GM19023 (cell line): Measurements from ENCODE around the gene MAPK11.

Experiments used
- ATAC-seq: cut with Tn5 transposase; IDR thresholded peaks from one replicate; pipeline ENCODE4 v1.9.1; 2021; ENCODE audit warnings: mild to moderate bottlenecking, moderate library complexity; ENCODE audit not compliant: unreplicated experiment

MAPK11 gene

DNA sequence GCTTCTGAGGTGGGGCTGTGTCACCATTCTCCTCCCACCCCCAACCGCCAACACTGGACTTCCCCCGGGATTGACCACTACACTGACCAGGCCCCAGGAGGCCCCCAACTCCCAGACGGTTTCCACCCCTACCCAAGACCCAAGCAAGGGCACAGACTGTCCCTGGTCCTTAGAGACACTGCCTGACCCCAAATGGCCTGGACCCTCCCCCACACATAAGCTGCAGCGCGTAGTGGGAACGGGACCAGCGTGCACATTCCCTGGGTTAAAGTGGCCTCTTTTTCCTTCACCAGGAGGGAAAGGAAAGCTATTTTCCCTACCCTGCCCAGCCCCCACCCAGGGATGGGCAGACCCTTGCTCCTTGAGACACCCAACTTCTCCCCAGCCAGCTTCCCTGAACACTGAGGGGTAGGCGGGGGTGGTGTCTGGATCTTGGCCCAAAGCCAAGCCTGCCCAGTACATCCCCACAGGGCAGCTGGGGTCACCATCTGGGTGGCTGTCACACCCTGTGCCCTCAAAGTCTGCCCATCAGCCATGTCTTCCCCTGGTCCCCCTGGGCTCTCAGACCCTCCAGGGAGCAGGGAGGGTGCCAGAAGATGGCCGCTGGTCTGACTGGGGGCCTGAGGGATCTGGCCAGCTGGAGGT, 7.1 kb downstream of the MAPK11 start:
- no peak for ATAC-seq

GRCh38 chr22:50262460-50262911, 7.7 kb downstream of the MAPK11 start:
- ATAC-seq = no peak

GRCh38 chr22:50261615-50262459, 8.3 kb downstream of the MAPK11 start, which contains the start of gene MAPK12:
MAPK12 (minus strand) TSS chr22:50261683; CDS start chr22:50261509, 174 bp downstream.
- ATAC-seq = no peak

DNA sequence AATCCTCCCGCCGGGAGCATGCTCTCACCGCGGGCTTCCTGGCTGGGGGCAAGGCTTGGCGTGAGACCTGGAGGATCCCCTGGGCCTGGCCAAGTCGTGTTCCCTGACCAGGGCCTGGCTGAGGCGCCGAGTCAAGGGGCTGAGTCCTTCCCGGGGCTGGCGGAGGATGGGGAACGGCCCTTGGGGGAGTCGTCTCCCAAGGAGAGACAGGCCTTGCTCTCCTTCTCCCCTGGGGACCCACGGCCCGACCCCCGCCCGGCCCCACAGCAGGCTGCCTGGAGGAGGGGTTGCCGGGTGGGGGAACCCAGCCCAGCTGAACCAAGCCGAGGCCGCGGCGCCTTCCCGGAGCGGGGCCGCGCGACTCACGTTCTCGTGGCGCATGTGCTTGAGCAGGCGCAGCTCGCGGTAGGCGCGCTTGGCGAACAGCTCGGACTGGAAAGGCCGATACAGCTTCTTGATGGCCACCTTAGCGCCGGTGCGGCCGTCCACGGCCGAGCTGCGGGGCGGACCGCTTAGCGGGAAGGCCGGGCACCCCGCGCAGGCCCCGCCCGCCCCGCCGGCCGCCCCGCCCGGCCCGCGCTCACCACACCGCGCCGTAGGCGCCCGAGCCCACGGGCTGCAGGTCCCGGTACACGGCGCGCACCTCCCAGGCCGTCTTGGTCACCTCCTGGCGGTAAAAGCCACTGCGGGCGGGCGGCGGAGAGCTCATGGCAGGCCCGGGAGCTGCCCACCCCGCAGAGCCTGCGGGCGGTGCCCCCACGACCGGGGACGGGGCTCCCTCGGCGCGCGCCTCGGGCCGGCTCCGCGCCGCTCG, 9.2 kb downstream of the MAPK11 start:
- ATAC-seq = no peak

DNA sequence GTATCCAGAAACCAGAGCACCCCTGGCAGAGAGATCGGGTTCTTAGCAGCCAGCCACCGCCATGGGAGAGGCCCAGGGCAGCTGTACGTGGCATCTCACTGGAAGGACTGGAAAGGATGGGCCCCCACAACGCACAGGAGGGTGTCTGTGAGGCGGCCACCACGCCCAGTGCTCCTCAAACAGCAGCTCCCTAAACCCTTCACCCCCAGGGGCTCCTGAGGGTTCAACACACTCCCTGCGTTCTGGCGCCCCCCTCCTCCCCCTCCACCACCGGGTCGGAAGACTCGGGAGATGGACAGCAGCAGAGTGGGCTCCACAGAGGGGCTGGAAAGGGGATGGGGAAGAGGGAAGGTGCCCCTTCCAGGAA, 9.8 kb downstream of the MAPK11 start:
- ATAC-seq = no peak

GRCh38 chr22:50259302-50259701, 10.9 kb downstream of the MAPK11 start:
- ATAC-seq = no peak

GRCh38 chr22:50258361-50259292, 11.6 kb downstream of the MAPK11 start:
- no peak for ATAC-seq

DNA sequence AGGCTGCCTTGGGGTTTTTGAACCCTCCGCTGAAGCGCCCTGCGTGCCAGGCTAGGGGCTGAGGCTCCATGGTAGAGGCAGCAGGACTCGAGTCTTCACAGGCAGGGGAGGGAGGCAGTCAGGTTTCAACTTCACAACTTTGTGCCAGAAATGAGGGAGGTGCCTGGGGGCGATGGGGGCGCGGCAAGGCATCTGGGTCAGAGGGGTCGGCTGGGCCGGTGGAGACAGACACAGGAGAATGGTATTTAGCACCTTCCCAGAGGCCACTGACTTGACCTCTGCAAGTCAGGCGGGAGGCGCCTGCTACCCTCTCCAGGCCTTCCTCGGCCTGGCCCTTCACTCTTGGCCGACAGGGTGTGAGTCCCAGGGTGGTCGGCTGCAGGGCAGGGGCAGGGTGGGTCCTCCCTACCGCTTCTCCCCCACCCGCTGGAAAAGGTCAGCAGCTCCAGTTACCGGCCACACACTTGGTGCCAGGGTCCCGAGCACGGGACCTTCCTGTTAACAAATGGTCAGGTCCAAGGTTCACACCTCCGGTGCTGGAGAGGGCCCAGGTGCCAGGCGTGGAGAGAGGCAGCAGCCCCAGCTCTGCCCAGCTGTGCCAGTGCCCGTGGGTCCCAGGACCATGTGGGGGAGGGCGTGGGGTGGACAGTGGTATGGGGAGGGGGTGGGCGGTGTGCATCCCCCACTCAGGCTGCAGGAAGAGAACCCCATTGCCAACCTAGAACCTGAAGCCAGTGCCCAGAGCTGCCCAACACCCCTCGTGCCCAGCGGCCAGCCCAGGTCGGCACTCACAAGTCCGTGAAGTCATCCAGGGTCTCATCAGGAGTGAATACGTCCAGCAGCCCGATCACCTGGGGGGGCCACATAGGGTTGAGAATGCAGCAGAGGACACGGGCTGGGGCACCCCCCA, 12.5 kb downstream of the MAPK11 start:
- no peak for ATAC-seq

GRCh38 chr22:50257041-50257440, 13.1 kb downstream of the MAPK11 start:
- no peak for ATAC-seq

GRCh38 chr22:50256258-50256862, 13.8 kb downstream of the MAPK11 start:
- ATAC-seq = no peak

- ATAC-seq = no peak
These were observed 14.6 kb downstream of the MAPK11 start for GRCh38 chr22:50255607-50256006.

- ATAC-seq = no peak
These were observed 15.1 kb downstream of the MAPK11 start for GRCh38 chr22:50255099-50255498.

DNA sequence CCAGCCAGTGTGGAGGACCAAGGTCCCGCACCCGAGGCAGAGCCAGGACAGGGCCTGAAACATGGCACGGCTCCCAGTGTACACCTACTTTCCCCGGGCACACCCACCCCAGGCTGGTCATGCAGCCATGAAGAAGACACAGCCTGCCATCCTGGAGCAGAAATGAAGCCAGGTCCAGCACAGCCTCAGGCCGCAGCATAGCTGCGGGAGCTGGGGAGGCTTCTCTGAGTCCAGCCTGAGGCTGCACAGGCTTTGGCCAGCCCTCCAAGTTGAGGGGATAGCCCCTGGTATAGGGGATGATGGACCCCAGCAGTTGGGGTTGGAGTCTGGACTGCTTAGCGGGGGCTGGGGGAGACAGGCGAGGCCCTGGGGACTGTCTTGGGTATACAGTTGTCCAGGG, 16.2 kb downstream of the MAPK11 start:
- ATAC-seq = no peak

DNA sequence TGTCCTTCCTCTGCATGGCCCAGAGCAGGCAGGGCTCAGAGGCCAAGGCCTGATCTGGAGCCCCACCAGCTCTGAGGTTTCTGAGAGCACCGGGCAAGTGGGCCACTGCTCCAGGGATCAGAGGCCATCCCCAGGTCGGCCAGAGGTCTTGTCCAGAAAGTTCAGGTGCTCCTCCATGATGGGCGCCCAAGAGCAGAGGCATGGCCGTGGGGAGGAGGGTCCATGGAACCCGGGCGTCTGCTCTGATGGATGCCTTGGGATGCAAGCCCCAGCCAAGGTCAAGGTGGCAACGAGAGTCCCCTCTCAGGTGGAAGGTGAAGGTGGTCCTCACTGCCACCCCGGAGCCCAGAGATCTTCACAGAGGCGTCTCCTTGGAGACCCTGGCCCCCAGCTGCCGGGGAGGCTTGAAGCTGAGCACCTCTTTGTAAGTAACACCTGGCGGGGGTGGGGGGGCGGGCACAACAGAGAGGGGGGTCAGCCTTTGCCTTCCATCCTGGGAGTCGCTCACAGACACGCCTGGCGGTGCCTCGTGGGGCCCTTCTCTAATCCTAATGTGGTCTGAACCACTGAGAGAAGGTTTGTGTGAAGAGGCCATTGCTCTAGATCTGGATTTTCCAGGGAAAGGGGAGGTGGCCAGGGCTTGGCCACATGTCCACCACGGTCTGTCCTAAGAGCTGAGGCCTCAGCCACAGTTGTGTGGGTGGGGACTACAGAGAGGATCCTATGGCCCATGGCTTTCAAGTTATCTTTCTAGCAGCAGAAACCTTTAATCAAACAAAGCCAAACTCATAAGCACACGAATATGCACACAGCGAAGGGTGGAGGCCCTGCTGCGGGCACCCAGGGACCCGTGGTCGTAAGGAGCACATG, 16.9 kb downstream of the MAPK11 start:
- ATAC-seq = no peak

- no peak for ATAC-seq
These were observed 17.8 kb downstream of the MAPK11 start for GRCh38 chr22:50252082-50253045.

DNA sequence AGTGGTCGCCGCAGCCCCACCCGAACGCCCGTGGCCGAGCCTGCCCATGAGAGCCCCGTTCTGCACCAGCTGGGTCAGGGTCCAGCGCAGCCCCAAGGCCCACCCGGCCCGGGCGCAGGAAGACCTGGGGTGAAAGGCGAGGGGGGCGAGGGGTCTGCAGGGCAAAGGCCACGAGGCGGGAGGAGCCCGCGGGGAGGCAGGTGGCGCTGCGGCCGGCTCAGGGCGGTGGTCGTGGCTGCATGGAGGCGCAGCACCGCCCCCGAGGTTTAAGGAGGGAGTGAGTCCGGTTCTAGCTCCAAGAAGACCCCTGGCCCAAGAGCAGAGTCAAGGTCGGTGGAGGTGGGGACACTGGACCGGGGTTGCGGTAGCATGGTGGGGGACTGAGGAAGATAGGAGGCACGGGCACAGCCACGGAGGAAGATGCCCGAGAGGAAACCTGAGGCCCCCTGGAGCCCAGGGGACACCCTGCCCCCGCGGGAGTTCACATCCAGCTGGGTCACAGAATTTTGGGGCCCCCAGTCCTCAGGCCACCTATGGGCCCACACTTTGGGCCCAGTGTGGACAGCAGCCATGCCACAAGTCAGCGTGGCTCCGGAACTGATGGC, 18.6 kb downstream of the MAPK11 start:
- no peak for ATAC-seq
